A549 (cell line): ENCODE results near the gene GNG7. TPM values are rescaled to one million over a fixed set of nuclear protein-coding genes. Genes with fewer than 3 reads are reported as not detected.

Source experiments
- ATAC-seq, 2 experiments: fragments of 200-7000 bp in 1 of 2; fragments of >200 bp in 1 of 2; cut with Nextera tagmentation in 1 of 2; cut with Tn5 transposase in 1 of 2; 3 replicates each; pipeline versions ENCODE4 v1.8.0 to v1.9.1; 2018 to 2020; ENCODE audit warnings: mild to moderate bottlenecking in 1 of 2, moderate library complexity in 1 of 2
- CTCF ChIA-PET: fragments of 300-600 bp; sonication (Branson Sonifier 250); formaldehyde crosslinking; extraction: SDS; loops from one replicate; lab custom pipeline; 2021; ENCODE audit warnings: antibody characterized with exemption, inconsistent platforms; lab: Yijun Ruan, JAX
- POLR2A ChIA-PET: fragments of 350-600 bp; formaldehyde crosslinking; extraction: SDS; loops from one replicate; lab custom pipeline; 2021; ENCODE audit warnings: antibody characterized with exemption, inconsistent platforms; lab: Yijun Ruan, JAX
- DNase-seq, 2 experiments: peaks; one replicate each; pipeline versions ENCODE4 v3.0.0 to v3.0.0-alpha.2; 2011 to 2016; ENCODE audit warnings: low read depth in 1 of 2, low spot score in 1 of 2
- FAIRE-seq: peaks from 2 replicates; lab custom pipeline; 2011; peaks lifted over from hg19 to GRCh38; lab: Jason Lieb, UNC
- H3K27ac ChIP-seq, 2 experiments: fragments of >200 bp; sonication (Bioruptor Twin); formaldehyde crosslinking; 3 replicates each; pipeline ENCODE4 v1.5.1; 2016 to 2017
- H3K4me1 ChIP-seq: fragments of >200 bp; sonication (Bioruptor Twin); formaldehyde crosslinking; 3 replicates; pipeline ENCODE4 v1.6.1; 2016
- H3K4me2 ChIP-seq: fragments of >200 bp; sonication (Bioruptor Twin); formaldehyde crosslinking; 3 replicates; pipeline ENCODE4 v1.6.1; 2016
- H3K4me3 ChIP-seq: fragments of >200 bp; sonication (Bioruptor Twin); formaldehyde crosslinking; 3 replicates; pipeline ENCODE4 v1.5.1; 2016
- H3K9me3 ChIP-seq: fragments of >200 bp; sonication (Bioruptor Twin); formaldehyde crosslinking; 3 replicates; pipeline ENCODE4 v1.6.1; 2016
- ATOH8 ChIP-seq: fragments of 250-450 bp; sonication (Bioruptor Pico); IDR thresholded peaks from 2 replicates; pipeline ENCODE4 v1.5.0; 2020; ENCODE audit warnings: low read depth, mild to moderate bottlenecking, moderate library complexity
- BHLHE40 ChIP-seq: IDR thresholded peaks from 2 replicates; pipeline ENCODE4 v1.6.1; 2012; ENCODE audit warnings: low read depth, low read length, inconsistent platforms
- CBX8 ChIP-seq: fragments of 200-600 bp; sonication (generic); IDR thresholded peaks from 2 replicates; pipeline ENCODE4 v1.6.1; 2016
- CHD4 ChIP-seq: fragments of 200-600 bp; sonication (generic); IDR thresholded peaks from 2 replicates; pipeline ENCODE4 v1.6.1; 2016; ENCODE audit warnings: antibody characterized with exemption, mild to moderate bottlenecking, borderline replicate concordance
- CTCF ChIP-seq: fragments of >200 bp; sonication (Bioruptor Twin); formaldehyde crosslinking; IDR thresholded peaks from 3 replicates; pipeline ENCODE4 v1.5.1; 2016
- EHF ChIP-seq: fragments of 250-450 bp; sonication (Bioruptor Pico); IDR thresholded peaks from 2 replicates; pipeline ENCODE4 v1.5.0; 2020; ENCODE audit warnings: mild to moderate bottlenecking
- EP300 ChIP-seq, 2 experiments: fragments of >200 bp; sonication (Bioruptor Twin); formaldehyde crosslinking; IDR thresholded peaks; 2 replicates in 1 of 2; 3 replicates in 1 of 2; pipeline ENCODE4 v1.6.1; 2016 to 2017
- GATA3 ChIP-seq: IDR thresholded peaks from 2 replicates; pipeline ENCODE4 v1.6.1; 2012; ENCODE audit warnings: borderline replicate concordance
- HEYL ChIP-seq: fragments of 250-450 bp; sonication (Bioruptor Pico); IDR thresholded peaks from 2 replicates; pipeline ENCODE4 v1.8.0; 2021; ENCODE audit warnings: mild to moderate bottlenecking, moderate library complexity
- HMGXB4 ChIP-seq: fragments of 250-450 bp; sonication (Bioruptor Pico); IDR thresholded peaks from 2 replicates; pipeline ENCODE4 v1.5.0; 2021; ENCODE audit warnings: mild to moderate bottlenecking, moderate library complexity, borderline replicate concordance
- JUNB ChIP-seq: fragments of >200 bp; sonication (Bioruptor Twin); formaldehyde crosslinking; IDR thresholded peaks from 2 replicates; pipeline ENCODE4 v1.6.1; 2016
- KDM1A ChIP-seq: fragments of 200-600 bp; sonication (generic); IDR thresholded peaks from 2 replicates; pipeline ENCODE4 v1.6.1; 2016; ENCODE audit warnings: low read depth, mild to moderate bottlenecking
- KDM5A ChIP-seq: fragments of 200-600 bp; sonication (generic); IDR thresholded peaks from 2 replicates; pipeline ENCODE4 v1.6.1; 2016; ENCODE audit warnings: antibody characterized with exemption, mild to moderate bottlenecking
- MAFK ChIP-seq: fragments of 450-650 bp; IDR thresholded peaks from 2 replicates; pipeline ENCODE4 v1.6.1; 2014; ENCODE audit not compliant: partially characterized antibody
- NFE2L2 ChIP-seq: fragments of 150-350 bp; conservative IDR thresholded peaks from 2 replicates; pipeline ENCODE4 v1.6.1; 2014; ENCODE audit warnings: low read length
- NPAS2 ChIP-seq: fragments of 250-450 bp; sonication (Bioruptor Pico); IDR thresholded peaks from 2 replicates; pipeline ENCODE4 v1.8.0; 2022; ENCODE audit warnings: mild to moderate bottlenecking, moderate library complexity, borderline replicate concordance
- PBX3 ChIP-seq: IDR thresholded peaks from 2 replicates; pipeline ENCODE4 v1.6.1; 2012
- PHF8 ChIP-seq: fragments of 200-600 bp; sonication (generic); IDR thresholded peaks from 2 replicates; pipeline ENCODE4 v1.6.1; 2016; ENCODE audit warnings: low read depth, mild to moderate bottlenecking, antibody characterized with exemption, moderate library complexity, borderline replicate concordance
- POLR2A ChIP-seq: IDR thresholded peaks from 2 replicates; pipeline ENCODE4 v1.6.1; 2012; ENCODE audit warnings: mild to moderate bottlenecking, low read length
- POLR2AphosphoS2 ChIP-seq: conservative IDR thresholded peaks from 2 replicates; pipeline ENCODE4 v1.6.1; 2012; ENCODE audit warnings: low read length, improper control_type of control experiment, inconsistent platforms
- RAD21 ChIP-seq, 2 experiments: fragments of >200 bp in 1 of 2; sonication (Bioruptor Twin) in 1 of 2; formaldehyde crosslinking in 1 of 2; IDR thresholded peaks in 1 of 2; conservative IDR thresholded peaks in 1 of 2; 2 replicates in 1 of 2; 3 replicates in 1 of 2; pipeline ENCODE4 v1.6.1; 2012 to 2018; ENCODE audit warnings: inconsistent platforms in 1 of 2
- RARB ChIP-seq: fragments of 250-450 bp; sonication (Bioruptor Pico); IDR thresholded peaks from 2 replicates; pipeline ENCODE4 v1.8.0; 2021; ENCODE audit warnings: mild to moderate bottlenecking, moderate library complexity
- RCOR1 ChIP-seq: fragments of 150-350 bp; IDR thresholded peaks from 2 replicates; pipeline ENCODE4 v1.6.1; 2014; ENCODE audit warnings: antibody characterized with exemption, low read length, low read depth
- RFX5 ChIP-seq: fragments of 450-650 bp; IDR thresholded peaks from 2 replicates; pipeline ENCODE4 v1.7.1; 2014; ENCODE audit warnings: antibody characterized with exemption, mild to moderate bottlenecking, moderate library complexity
- RNF2 ChIP-seq: fragments of 200-600 bp; sonication (generic); IDR thresholded peaks from 2 replicates; pipeline ENCODE4 v1.6.1; 2016; ENCODE audit warnings: low read depth, mild to moderate bottlenecking, antibody characterized with exemption, moderate library complexity, borderline replicate concordance
- SREBF2 ChIP-seq: fragments of 450-650 bp; IDR thresholded peaks from 2 replicates; pipeline ENCODE4 v1.6.1; 2014; ENCODE audit warnings: mild to moderate bottlenecking, moderate library complexity
- TFCP2L1 ChIP-seq: fragments of 250-450 bp; sonication (Bioruptor Pico); IDR thresholded peaks from 2 replicates; pipeline ENCODE4 v1.5.0; 2021; ENCODE audit warnings: mild to moderate bottlenecking
- WGBS: methylation state at CpG from one replicate; pipeline ENCODE4 v1.1.6; 2017; ENCODE audit errors: missing lambda C conversion rate; 5-methylcytosine and 5-hydroxymethylcytosine counted together
- polyA plus RNA-seq, 4 experiments: library from polyadenylated mRNA; depleted of rRNA in 3 of 4; stranded (reverse); fragments of >200 nt; fragmentation: RNase III in 1 of 4; extraction: RNeasy Plus Mini Kit Qiagen cat#74134 plus additional on column Dnase treatment in 1 of 4; gene quantifications; 2 replicates in 3 of 4; 3 replicates in 1 of 4; pipeline ENCODE4 v1.2.3, GENCODE V29; 2011 to 2017

Gene GNG7
- polyA plus RNA-seq, 2 of the 4 experiments (the other 2 are of a cell fraction), result 0.06 to 0.08 TPM

GRCh38 chr19:2475702-2476450 lies 226.6 kb downstream of the GNG7 start, which contains the start of gene GADD45B (continued):
- TF ChIP-seq TFCP2L1 (CRISPR knock-in tag) (0 out of 2 replicates have a peak, but pooled peaks have one; percentile 62), HMGXB4 (CRISPR knock-in tag) (no peak), ATOH8 (CRISPR knock-in tag) (no peak), RFX5 (peak; percentile 56; the same call in 1 of the 2 replicates), GATA3 (peak; percentile 45; the same call in 1 of the 2 replicates), RNF2 (no peak), JUNB (no peak), RAD21 (conservative IDR thresholded peaks at IDR 0.05 in 1 of 2, IDR thresholded peaks at IDR 0.05 in 1 of 2) (peak in 1 of 2 experiments; percentile 24; a peak in 2 of 5 replicates), POLR2AphosphoS2 (0 out of 2 replicates have a peak, but pooled peaks have one; percentile 58)
- TF ChIP-seq, all 56 proteins: peak for 19

GRCh38 chr19:2475018-2475701 lies 227.3 kb downstream of the GNG7 start:
- CTCF ChIA-PET, result interaction anchor here (0.6 to 10.5 kb wide), 6 partner anchors 8 to 137 kb away, joined by 3 to 156 read pairs (median 6); no protein-coding TSS in a partner anchor
- 0% methylated on average over 7 of the region's 45 CpGs for WGBS
- Histone ChIP-seq H3K4me3 (peak overlapping the region; percentile 95), H3K9me3 (no peaks in the 10 kb centered on the region), H3K4me2 (peak overlapping the region; percentile 92), H3K27ac (peak overlapping the region; percentile 89 to 96), H3K4me1 (peaks cover 9% of the 10 kb centered on the region)
- peak; percentile 44 to 55 for ATAC-seq
- POLR2A ChIA-PET, result interaction anchor here (0.6 to 5.2 kb wide), 55 partner anchors 9 to 1341 kb away, joined by 3 to 211 read pairs (median 7); partner anchors contain the start of genes ABHD17A, LMNB2, PLEKHJ1 and THOP1
- peak in 1 of 2 experiments; percentile 76 for DNase-seq
- FAIRE-seq, result no peak
- TF ChIP-seq MAFK, result no peak
- TF ChIP-seq HEYL, result no peak
- 0 out of 2 replicates have a peak, but pooled peaks have one; percentile 57 for TF ChIP-seq RCOR1
- no peak for TF ChIP-seq ATOH8 (CRISPR knock-in tag)
- TF ChIP-seq PBX3, result no peak
- TF ChIP-seq CBX8, result no peak
- no peak for TF ChIP-seq RNF2
- no peak for TF ChIP-seq JUNB
- TF ChIP-seq HMGXB4 (CRISPR knock-in tag), result no peak
- no peak for TF ChIP-seq SREBF2
- TF ChIP-seq EHF (CRISPR knock-in tag), result no peak
- no peak for TF ChIP-seq KDM5A
- peak; percentile 92; the same call in 1 of the 2 replicates for TF ChIP-seq CHD4
- TF ChIP-seq NPAS2, result no peak
- no peak for TF ChIP-seq EP300 (IDR thresholded peaks at IDR 0.05)
- no peak for TF ChIP-seq RARB (CRISPR knock-in tag)
- TF ChIP-seq POLR2A, result no peak
- peak; percentile 98 for TF ChIP-seq KDM1A
- no peak for TF ChIP-seq NFE2L2
- no peak for TF ChIP-seq PHF8
- TF ChIP-seq CTCF, result no peak
- TF ChIP-seq BHLHE40, result no peak
